Mucosa of stomach (tissue), 1 donor: ENCODE results near the gene PLXNA3.

ENCODE experiments used
- H3K27me3 ChIP-seq: one replicate; pipeline ENCODE4 v1.7.0; 2013; ENCODE audit warnings: mild to moderate bottlenecking, low read length; ENCODE audit not compliant: control insufficient read depth, insufficient read depth
- H3K36me3 ChIP-seq: one replicate; pipeline ENCODE4 v1.7.0; 2013; ENCODE audit warnings: low read length; ENCODE audit not compliant: control insufficient read depth, insufficient read depth
- H3K4me1 ChIP-seq: one replicate; pipeline ENCODE4 v1.7.0; 2013; ENCODE audit warnings: mild to moderate bottlenecking, low read length; ENCODE audit not compliant: control insufficient read depth, insufficient read depth
- H3K4me3 ChIP-seq: one replicate; pipeline ENCODE4 v1.7.0; 2013; ENCODE audit warnings: low read length
- H3K9ac ChIP-seq: one replicate; pipeline ENCODE4 v1.7.0; 2013; ENCODE audit warnings: mild to moderate bottlenecking, low read length, moderate library complexity
- H3K9me3 ChIP-seq: one replicate; pipeline ENCODE4 v1.7.0; 2013; ENCODE audit warnings: mild to moderate bottlenecking, low read length, moderate library complexity; ENCODE audit not compliant: control insufficient read depth
- donor health status: Pancreatic carcinoma.

Gene PLXNA3

DNA sequence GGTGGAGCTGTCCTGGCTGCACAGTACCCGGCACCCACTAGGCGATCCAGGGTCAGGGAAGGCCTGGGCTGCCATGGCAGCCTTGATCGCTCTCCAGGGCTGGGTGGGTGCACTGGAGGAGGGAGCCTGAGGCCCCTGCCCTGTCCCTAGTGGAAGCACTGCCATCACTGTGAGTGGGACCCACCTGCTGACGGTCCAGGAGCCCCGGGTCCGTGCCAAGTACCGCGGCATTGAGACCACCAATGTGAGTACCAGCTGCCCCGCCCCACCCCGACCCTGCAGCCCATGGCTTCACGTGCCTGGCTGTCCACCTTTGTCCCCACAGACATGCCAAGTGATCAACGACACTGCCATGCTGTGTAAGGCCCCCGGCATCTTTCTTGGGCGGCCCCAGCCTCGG is 8.8 kb downstream of the PLXNA3 start:
- H3K36me3 ChIP-seq: no peaks in the 10 kb centered on the region

DNA sequence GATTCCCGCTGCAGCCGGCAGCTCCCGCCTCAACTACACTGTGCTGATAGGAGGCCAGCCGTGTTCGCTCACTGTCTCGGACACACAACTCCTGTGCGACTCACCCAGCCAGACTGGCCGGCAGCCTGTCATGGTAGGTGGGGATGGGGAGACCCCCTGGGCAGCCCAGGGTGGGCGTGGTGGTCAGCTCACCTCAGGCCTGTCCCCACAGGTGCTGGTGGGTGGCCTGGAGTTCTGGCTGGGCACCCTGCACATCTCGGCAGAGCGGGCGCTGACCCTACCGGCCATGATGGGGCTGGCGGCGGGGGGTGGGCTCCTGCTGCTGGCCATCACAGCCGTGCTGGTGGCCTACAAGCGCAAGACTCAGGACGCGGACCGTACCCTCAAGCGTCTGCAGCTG is 9.5 kb downstream of the PLXNA3 start:
- no peaks in the 10 kb centered on the region for H3K9me3 ChIP-seq
- H3K4me1 ChIP-seq: peaks cover 2% of the 10 kb centered on the region
- no peak overlapping the region for H3K9ac ChIP-seq
- H3K27me3 ChIP-seq: no peaks in the 10 kb centered on the region
- no peak overlapping the region for H3K4me3 ChIP-seq
- no peaks in the 10 kb centered on the region for H3K36me3 ChIP-seq

More for the DNA sequence above, 8.8 kb downstream of the PLXNA3 start:
- Histone ChIP-seq H3K4me1 (no peaks in the 10 kb centered on the region), H3K27me3 (no peaks in the 10 kb centered on the region), H3K9ac (no peak overlapping the region), H3K4me3 (no peak overlapping the region), H3K9me3 (no peaks in the 10 kb centered on the region)

- Histone ChIP-seq H3K4me1 (peaks cover 5% of the 10 kb centered on the region), H3K27me3 (no peaks in the 10 kb centered on the region), H3K9me3 (no peaks in the 10 kb centered on the region), H3K9ac (no peak overlapping the region), H3K4me3 (no peak overlapping the region), H3K36me3 (no peaks in the 10 kb centered on the region)
These were observed 10.1 kb downstream of the PLXNA3 start for GRCh38 chrX:154468217-154468616.

- Histone ChIP-seq H3K4me3 (no peak overlapping the region), H3K9me3 (no peaks in the 10 kb centered on the region), H3K27me3 (no peaks in the 10 kb centered on the region), H3K36me3 (no peaks in the 10 kb centered on the region), H3K4me1 (peaks cover 5% of the 10 kb centered on the region), H3K9ac (no peak overlapping the region)
These were observed 11.0 kb downstream of the PLXNA3 start for GRCh38 chrX:154469114-154469513.

GRCh38 chrX:154469880-154470279 is 11.8 kb downstream of the PLXNA3 start:
- Histone ChIP-seq H3K27me3 (no peaks in the 10 kb centered on the region), H3K36me3 (no peaks in the 10 kb centered on the region), H3K4me1 (peaks cover 5% of the 10 kb centered on the region), H3K9me3 (no peaks in the 10 kb centered on the region), H3K4me3 (no peak overlapping the region), H3K9ac (no peak overlapping the region)

DNA sequence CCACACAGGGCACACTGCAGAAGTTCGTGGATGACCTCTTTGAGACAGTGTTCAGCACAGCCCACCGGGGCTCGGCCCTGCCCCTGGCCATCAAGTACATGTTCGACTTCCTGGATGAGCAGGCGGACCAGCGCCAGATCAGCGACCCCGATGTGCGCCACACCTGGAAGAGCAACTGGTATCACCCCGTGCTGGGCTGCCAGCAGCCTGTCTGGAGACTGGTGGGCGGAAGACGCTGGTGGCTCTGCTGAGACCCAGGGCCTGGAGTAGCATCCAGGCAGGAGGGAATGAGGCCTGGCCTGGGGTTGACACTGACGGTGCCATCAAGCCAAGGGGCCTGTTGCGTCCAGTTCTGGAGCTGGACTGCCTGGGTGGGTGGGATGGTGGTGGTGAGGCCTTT is 12.4 kb downstream of the PLXNA3 start:
- Histone ChIP-seq H3K9ac (no peak overlapping the region), H3K9me3 (no peaks in the 10 kb centered on the region), H3K4me3 (no peak overlapping the region), H3K27me3 (no peaks in the 10 kb centered on the region), H3K36me3 (no peaks in the 10 kb centered on the region), H3K4me1 (peaks cover 5% of the 10 kb centered on the region)

DNA sequence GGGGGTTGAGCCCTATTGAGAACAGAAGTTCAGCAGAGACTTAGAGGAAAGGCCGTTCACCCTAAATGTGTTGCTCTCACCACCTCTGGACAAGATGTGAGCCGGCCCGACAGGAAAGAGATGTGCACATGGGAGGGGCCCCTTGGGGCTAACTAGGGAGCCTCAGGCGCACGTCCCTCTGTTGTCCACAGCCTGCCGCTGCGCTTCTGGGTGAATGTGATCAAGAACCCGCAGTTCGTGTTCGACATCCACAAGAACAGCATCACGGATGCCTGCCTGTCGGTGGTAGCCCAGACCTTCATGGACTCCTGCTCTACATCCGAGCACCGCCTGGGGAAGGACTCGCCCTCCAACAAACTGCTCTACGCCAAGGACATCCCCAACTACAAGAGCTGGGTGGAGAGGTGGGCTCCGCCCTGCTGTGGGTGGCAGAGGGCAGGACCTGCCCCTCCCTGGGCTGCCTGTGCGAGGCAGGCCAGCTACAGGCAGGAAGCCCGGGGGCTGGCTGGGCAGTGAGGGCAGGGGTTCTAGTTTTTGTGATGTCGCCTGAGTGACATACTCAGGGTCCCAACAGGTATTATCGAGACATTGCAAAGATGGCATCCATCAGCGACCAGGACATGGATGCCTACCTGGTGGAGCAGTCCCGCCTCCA is 13.0 kb downstream of the PLXNA3 start:
- no peaks in the 10 kb centered on the region for H3K9me3 ChIP-seq
- H3K27me3 ChIP-seq: no peaks in the 10 kb centered on the region
- H3K4me3 ChIP-seq: no peak overlapping the region
- H3K36me3 ChIP-seq: no peaks in the 10 kb centered on the region
- peaks cover 5% of the 10 kb centered on the region for H3K4me1 ChIP-seq
- no peak overlapping the region for H3K9ac ChIP-seq

- no peaks in the 10 kb centered on the region for H3K27me3 ChIP-seq
- H3K9me3 ChIP-seq: no peaks in the 10 kb centered on the region
- no peaks in the 10 kb centered on the region for H3K36me3 ChIP-seq
- peaks cover 5% of the 10 kb centered on the region for H3K4me1 ChIP-seq
- no peak overlapping the region for H3K4me3 ChIP-seq
- no peak overlapping the region for H3K9ac ChIP-seq
These were observed 14.0 kb downstream of the PLXNA3 start for GRCh38 chrX:154471839-154472684.

GRCh38 chrX:154472685-154473632 is 14.9 kb downstream of the PLXNA3 start:
- H3K27me3 ChIP-seq: no peaks in the 10 kb centered on the region
- peaks cover 5% of the 10 kb centered on the region for H3K4me1 ChIP-seq
- no peak overlapping the region for H3K9ac ChIP-seq
- no peaks in the 10 kb centered on the region for H3K36me3 ChIP-seq
- no peaks in the 10 kb centered on the region for H3K9me3 ChIP-seq
- no peak overlapping the region for H3K4me3 ChIP-seq

- Histone ChIP-seq H3K4me3 (no peak overlapping the region), H3K36me3 (no peaks in the 10 kb centered on the region), H3K9me3 (no peaks in the 10 kb centered on the region), H3K27me3 (no peaks in the 10 kb centered on the region), H3K4me1 (peaks cover 7% of the 10 kb centered on the region), H3K9ac (no peak overlapping the region)
These were observed 15.6 kb downstream of the PLXNA3 start for GRCh38 chrX:154473683-154474082.

- Histone ChIP-seq H3K36me3 (no peaks in the 10 kb centered on the region), H3K4me1 (peaks cover 11% of the 10 kb centered on the region), H3K27me3 (no peaks in the 10 kb centered on the region), H3K4me3 (no peak overlapping the region), H3K9ac (no peak overlapping the region), H3K9me3 (no peaks in the 10 kb centered on the region)
These were observed 18.7 kb downstream of the PLXNA3 start for GRCh38 chrX:154476821-154477220.
